Transverse colon (tissue), 4 donors: Measurements from ENCODE around the gene SBNO2. TPM values are rescaled to one million over a fixed set of nuclear protein-coding genes. Genes with fewer than 3 reads are reported as not detected.

Source experiments
- DNase-seq: peaks from one replicate; pipeline ENCODE4 v3.0.0-alpha.2; 2019
- H3K27ac ChIP-seq, 4 donors: fragments of 200-600 bp; sonication (generic); 2 replicates each; pipeline ENCODE4 v1.5.1; 2016 to 2018; ENCODE audit warnings: inconsistent platforms in 4 of 4
- H3K27me3 ChIP-seq: fragments of 200-600 bp; sonication (generic); 2 replicates; pipeline ENCODE4 v1.5.1; 2017; ENCODE audit warnings: inconsistent platforms
- H3K36me3 ChIP-seq, 4 donors: fragments of 200-600 bp; sonication (generic); 2 replicates each; pipeline ENCODE4 v1.5.1; 2017 to 2019; ENCODE audit warnings: inconsistent platforms in 4 of 4
- H3K4me1 ChIP-seq, 4 donors: fragments of 200-600 bp; sonication (generic); 2 replicates each; pipeline ENCODE4 v1.5.1; 2017 to 2020; ENCODE audit warnings: inconsistent platforms in 4 of 4
- H3K4me3 ChIP-seq, 4 donors: fragments of 200-600 bp; sonication (generic); 1 replicate in 1 of 4; 2 replicates in 3 of 4; pipeline versions ENCODE4 v1.5.1 to v1.6.1; 2017 to 2019; ENCODE audit warnings: inconsistent platforms in 4 of 4
- H3K9me3 ChIP-seq, 2 donors: fragments of 200-600 bp; sonication (generic); 2 replicates each; pipeline ENCODE4 v1.5.1; 2017 to 2019; ENCODE audit warnings: inconsistent platforms in 2 of 2
- CTCF ChIP-seq, 5 experiments: fragments of 200-600 bp in 3 of 5; fragments of 450-650 bp in 2 of 5; sonication (generic) in 3 of 5; IDR thresholded peaks; 1 replicate in 2 of 5; 2 replicates in 3 of 5; pipeline ENCODE4 v1.5.1; 2016 to 2017; ENCODE audit warnings: antibody characterized with exemption in 5 of 5, inconsistent platforms in 3 of 5, mild to moderate bottlenecking in 2 of 5, moderate library complexity in 1 of 5
- EP300 ChIP-seq: sonication (generic); formaldehyde crosslinking; IDR thresholded peaks from one replicate; pipeline ENCODE4 v1.6.1; 2017; ENCODE audit warnings: antibody characterized with exemption, low read depth
- POLR2A ChIP-seq: fragments of 450-650 bp; IDR thresholded peaks from one replicate; pipeline ENCODE4 v1.6.1; 2016; ENCODE audit warnings: antibody characterized with exemption, mild to moderate bottlenecking, moderate library complexity
- POLR2AphosphoS5 ChIP-seq, 3 donors: sonication (generic); formaldehyde crosslinking; IDR thresholded peaks; one replicate each; pipeline ENCODE4 v1.6.1; 2016; ENCODE audit warnings: antibody characterized with exemption in 3 of 3
- WGBS, 2 donors: methylation state at CpG; one replicate each; pipeline ENCODE4 v1.1.5; 2018; ENCODE audit warnings: low coverage in 1 of 2; 5-methylcytosine and 5-hydroxymethylcytosine counted together
- in situ Hi-C, 4 donors: fragments of 200-750 bp; cut with MboI; loops; one replicate each; pipeline versions ENCODE4 v1.15.0 to v1.15.1; 2017; ENCODE audit warnings: low sequenced_read_pairs in 3 of 4, low pct_ligation_motif_present in 1 of 4, low pct_unique_long_range_greater_than_20kb in 1 of 4
- intact Hi-C: fragments of 100-400 bp; cut with DNase I; formaldehyde crosslinking; loops from one replicate; pipeline ENCODE4 v1.15.1; 2023; ENCODE audit warnings: low total_unique reads
- total RNA-seq, 4 donors: library from RNA; depleted of rRNA; stranded (reverse); fragments of >200 nt; gene quantifications; one replicate each; pipeline ENCODE4 v1.1.0, GENCODE V29; 2016

SBNO2 gene
- total RNA-seq, 4 donors from 2014 or later, result 34.5 to 142 (median 48.3) TPM

GRCh38 chr19:1164684-1165531, 9.2 kb downstream of the SBNO2 start:
- WGBS, 2 donors, result 83% methylated on average over 21 of the region's 21 CpGs; no CpG with 5 or more reads in 1 of the 2 donors
- Histone ChIP-seq H3K4me3 (no peak overlapping the region), H3K27ac (no peak overlapping the region), H3K9me3 (no peaks in the 10 kb centered on the region), H3K4me1 (peaks cover 8 to 29% (median 16%) of the 10 kb centered on the region in 4 donors), H3K27me3 (no peaks in the 10 kb centered on the region), H3K36me3 (no peaks in the 10 kb centered on the region)
- in situ Hi-C loops (no loop called here), intact Hi-C loops (no loop called here)
- DNase-seq, result no peak
- TF ChIP-seq POLR2AphosphoS5 (IDR thresholded peaks at IDR 0.05), result no peak
- TF ChIP-seq EP300, result no peak
- no peak for TF ChIP-seq POLR2A
- no peak for TF ChIP-seq CTCF (IDR thresholded peaks at IDR 0.05)

DNA sequence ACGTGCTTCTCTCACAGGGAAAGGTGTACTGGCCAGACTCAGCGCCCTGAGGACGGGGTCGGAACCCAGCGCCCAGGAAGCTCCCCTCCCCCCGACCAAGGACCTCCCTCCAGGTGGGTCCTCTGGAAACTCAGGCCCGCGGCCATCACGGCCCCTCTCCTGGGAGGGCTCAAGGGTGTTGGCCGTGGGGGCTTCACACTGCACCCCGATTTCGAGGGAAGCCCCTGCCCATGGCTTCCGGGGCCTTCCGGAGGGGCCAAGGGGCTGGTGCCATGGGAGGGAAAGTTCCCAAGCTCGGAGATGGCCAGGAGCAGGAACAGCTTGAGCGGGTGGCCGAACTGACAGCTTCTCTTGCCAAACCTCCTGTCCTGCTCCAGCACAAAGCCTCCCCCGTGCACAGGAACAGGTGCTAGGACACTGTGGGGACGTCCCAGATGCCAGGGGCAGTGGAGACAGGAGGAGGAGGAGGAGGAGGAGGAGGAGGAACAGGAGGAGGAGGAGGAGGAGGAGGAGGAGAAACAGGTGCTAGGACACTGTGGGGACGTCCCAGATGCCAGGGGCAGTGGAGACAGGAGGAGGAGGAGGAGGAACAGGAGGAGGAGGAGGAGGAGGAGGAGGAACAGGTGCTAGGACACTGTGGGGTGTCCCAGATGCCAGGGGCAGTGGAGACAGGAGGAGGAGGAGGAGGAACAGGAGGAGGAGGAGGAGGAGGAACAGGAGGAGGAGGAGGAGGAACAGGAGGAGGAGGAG, 10.0 kb downstream of the SBNO2 start:
- in situ Hi-C loops, result no loop called here
- H3K4me3 ChIP-seq, result no peak overlapping the region
- intact Hi-C loops, result no loop called here
- H3K4me1 ChIP-seq, result peaks cover 3 to 25% (median 12%) of the 10 kb centered on the region in 4 donors
- TF ChIP-seq POLR2AphosphoS5 (IDR thresholded peaks at IDR 0.05) (no peak), CTCF (IDR thresholded peaks at IDR 0.05) (no peak), POLR2A (no peak), EP300 (no peak)
- WGBS, 2 donors, result 83% methylated on average over 20 of the region's 20 CpGs; no CpG with 5 or more reads in 1 of the 2 donors
- H3K27me3 ChIP-seq, result no peaks in the 10 kb centered on the region
- no peak for DNase-seq
- H3K9me3 ChIP-seq, result no peaks in the 10 kb centered on the region
- no peaks in the 10 kb centered on the region for H3K36me3 ChIP-seq
- H3K27ac ChIP-seq, result no peak overlapping the region

GRCh38 chr19:1163283-1163933, 10.7 kb downstream of the SBNO2 start:
- DNase-seq, result no peak
- Histone ChIP-seq H3K4me3 (no peak overlapping the region), H3K36me3 (no peaks in the 10 kb centered on the region), H3K27me3 (no peaks in the 10 kb centered on the region), H3K9me3 (no peaks in the 10 kb centered on the region), H3K4me1 (peaks cover 3 to 18% (median 9%) of the 10 kb centered on the region in 4 donors), H3K27ac (no peak overlapping the region)
- intact Hi-C loops, result no loop called here
- TF ChIP-seq EP300 (no peak), POLR2AphosphoS5 (IDR thresholded peaks at IDR 0.05) (no peak), CTCF (IDR thresholded peaks at IDR 0.05) (no peak), POLR2A (no peak)
- WGBS, 2 donors, result 91% methylated on average over 8 of the region's 41 CpGs; no CpG with 5 or more reads in 1 of the 2 donors
- in situ Hi-C loops, result no loop called here
